GM19035 (cell line): ENCODE measurements around the gene CATSPER1.
A peak's percentile ranks its signal among the peaks of the same experiment; 100 is the strongest.

Source experiments
- ATAC-seq: cut with Tn5 transposase; IDR thresholded peaks from one replicate; pipeline ENCODE4 v1.9.1; 2021; ENCODE audit not compliant: unreplicated experiment

Gene CATSPER1

GRCh38 chr11:66003291-66003690, 23.0 kb downstream of the CATSPER1 start:
- ATAC-seq: no peak

- ATAC-seq: peak; percentile 52
Measured at GRCh38 chr11:66002648-66003225, 23.5 kb downstream of the CATSPER1 start.

DNA sequence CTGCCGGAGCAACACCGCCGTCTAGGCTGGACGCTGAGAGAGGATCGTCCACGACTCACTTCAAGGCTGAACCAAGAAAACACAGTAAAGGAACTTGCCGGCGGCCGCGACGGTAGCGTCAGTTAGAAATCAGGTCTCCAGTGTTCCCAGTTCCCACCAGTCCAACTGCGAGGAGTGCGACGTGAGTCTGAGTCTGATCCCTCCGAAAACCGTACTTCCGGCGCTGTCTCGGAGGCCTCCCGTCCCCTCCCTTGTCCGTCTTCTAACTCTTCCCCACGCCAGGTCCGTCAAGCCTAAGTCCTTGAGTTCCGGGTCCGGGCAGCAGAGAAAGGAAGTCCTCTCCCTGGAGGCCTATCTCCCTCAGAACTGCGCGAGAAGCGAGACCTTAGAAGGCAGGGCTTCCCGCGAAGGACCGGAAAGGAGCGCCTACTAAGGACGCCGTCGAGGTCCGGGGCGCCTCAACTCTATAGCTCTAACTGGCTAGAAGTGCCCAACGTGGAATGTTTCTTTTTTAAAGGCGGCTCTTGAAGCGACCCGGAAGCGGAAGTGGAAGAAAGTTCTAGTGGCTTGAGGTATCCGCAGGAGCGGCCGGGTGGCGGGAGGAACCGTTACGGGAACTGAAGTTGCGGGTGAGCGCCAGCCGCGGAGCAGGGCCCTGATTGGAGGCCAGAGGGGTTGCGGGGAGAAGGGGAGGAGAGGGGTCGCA, 24.2 kb downstream of the CATSPER1 start, which contains the start of the genes BANF1 and EIF1AD:
Gene BANF1 (plus strand): TSS at position 562 of the 706 bp plus-strand sequence. CDS start 748 bp downstream, outside the sequence.
Gene EIF1AD (minus strand): TSS at position 216 of the 706 bp plus-strand sequence. CDS start 1,768 bp downstream, outside the sequence.
- peak; percentile 80 for ATAC-seq

GRCh38 chr11:65997286-65997685, 29.0 kb downstream of the CATSPER1 start:
- ATAC-seq: no peak

GRCh38 chr11:65992056-65992455, 34.2 kb downstream of the CATSPER1 start:
- no peak for ATAC-seq

DNA sequence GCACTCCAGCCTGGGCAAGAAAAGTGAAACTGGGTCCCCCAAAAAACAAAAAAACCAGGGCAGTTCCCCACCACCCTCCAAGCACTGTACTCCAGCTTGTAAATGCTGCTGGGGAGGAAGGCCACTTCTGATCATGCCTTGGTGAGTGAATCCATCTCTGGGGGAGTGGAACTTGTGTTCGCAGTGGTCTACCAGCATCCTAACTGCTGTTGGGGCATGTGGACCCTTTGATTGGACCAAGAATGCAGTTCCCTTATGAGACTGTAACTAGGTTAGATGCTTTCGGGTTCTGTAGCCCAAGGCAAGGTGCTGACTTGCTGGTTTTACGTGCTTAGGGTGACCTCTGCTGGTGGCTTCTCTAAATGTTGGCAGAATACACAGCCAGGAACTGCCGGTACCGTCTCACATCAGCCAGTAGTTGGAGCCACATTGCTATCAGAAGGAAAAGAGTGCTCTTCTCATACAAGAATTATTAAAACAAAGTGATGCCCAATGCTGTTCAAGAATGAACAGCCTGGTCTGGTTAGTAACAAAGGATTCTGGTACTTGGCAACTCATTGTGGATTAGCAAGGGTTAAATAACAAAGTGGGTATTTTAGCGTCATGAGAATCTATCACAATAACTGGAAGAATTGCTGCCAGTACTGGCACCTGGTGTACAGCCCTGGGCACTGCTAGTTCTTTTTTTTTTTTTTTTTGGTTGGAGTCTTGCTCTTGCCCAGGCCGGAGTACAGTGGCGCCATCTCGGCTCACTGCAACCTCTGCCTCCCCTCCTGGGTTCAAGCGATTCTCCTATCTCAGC, 37.3 kb downstream of the CATSPER1 start:
- peak; percentile 93 for ATAC-seq

- no peak for ATAC-seq
Measured at GRCh38 chr11:65987336-65987735, 38.9 kb downstream of the CATSPER1 start.

- no peak for ATAC-seq
Measured at GRCh38 chr11:65983589-65983987, 42.7 kb downstream of the CATSPER1 start.

GRCh38 chr11:65982824-65983588, 43.3 kb downstream of the CATSPER1 start:
- no peak for ATAC-seq

- no peak for ATAC-seq
Measured at GRCh38 chr11:65981972-65982823, 44.1 kb downstream of the CATSPER1 start.

DNA sequence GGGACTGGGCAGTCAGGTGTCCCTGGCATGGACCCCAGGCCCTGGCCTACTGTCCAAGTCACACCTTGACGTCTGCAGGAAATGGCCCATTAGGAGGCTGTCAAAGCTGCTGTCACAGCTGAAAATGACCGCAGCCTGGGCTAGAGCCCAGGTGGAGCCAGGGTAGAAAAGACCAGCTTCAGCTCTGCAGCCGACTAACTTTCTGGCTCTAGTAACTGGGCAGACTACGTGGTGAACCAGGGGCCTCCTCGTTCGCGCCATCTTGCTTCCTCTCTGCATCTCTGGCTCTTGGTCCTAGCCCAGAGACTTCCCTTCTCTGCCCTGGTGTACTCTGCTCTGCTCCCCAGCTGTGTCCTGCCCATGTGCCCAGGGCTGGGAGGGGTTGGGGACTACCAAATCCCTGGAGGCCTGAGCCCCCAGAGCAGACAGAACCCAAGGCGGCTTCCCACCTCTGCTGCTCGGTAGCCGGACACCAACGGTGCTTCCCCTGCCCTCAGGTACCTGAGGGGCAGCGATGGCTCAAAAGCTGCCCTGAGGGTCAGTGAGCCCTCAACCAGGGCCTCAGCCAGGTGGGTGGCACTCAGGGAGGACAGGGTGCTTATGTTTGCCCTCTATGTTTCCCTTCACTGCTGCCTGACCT, 45.1 kb downstream of the CATSPER1 start:
- ATAC-seq: no peak

DNA sequence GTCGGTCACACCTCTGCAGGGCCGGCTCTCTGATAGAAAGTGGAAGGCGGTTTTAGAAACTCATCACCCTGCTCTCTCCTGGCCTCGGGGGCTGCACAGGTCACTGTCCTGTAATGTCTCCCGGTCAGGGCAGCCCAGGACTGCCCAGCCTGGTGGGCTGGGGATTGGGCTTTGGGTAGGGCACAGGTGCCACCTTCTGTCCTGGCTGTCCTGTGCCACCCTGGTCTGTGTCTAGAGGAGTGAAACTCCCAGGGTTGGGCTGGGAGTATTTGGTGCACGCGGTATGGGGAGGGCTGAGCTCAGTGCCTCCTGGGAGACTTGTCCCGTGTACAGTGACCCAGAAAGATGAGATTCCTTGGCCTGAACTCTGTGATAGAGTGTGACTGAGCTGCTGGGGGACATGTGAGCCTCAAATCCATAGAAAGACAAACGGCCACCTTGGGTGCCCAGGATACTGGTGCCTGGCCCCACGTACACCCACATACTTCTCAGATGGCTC, 47.0 kb downstream of the CATSPER1 start:
- ATAC-seq: no peak

- no peak for ATAC-seq
Measured at GRCh38 chr11:65978391-65979238, 47.7 kb downstream of the CATSPER1 start.

GRCh38 chr11:65977621-65978390, 48.5 kb downstream of the CATSPER1 start:
- no peak for ATAC-seq

DNA sequence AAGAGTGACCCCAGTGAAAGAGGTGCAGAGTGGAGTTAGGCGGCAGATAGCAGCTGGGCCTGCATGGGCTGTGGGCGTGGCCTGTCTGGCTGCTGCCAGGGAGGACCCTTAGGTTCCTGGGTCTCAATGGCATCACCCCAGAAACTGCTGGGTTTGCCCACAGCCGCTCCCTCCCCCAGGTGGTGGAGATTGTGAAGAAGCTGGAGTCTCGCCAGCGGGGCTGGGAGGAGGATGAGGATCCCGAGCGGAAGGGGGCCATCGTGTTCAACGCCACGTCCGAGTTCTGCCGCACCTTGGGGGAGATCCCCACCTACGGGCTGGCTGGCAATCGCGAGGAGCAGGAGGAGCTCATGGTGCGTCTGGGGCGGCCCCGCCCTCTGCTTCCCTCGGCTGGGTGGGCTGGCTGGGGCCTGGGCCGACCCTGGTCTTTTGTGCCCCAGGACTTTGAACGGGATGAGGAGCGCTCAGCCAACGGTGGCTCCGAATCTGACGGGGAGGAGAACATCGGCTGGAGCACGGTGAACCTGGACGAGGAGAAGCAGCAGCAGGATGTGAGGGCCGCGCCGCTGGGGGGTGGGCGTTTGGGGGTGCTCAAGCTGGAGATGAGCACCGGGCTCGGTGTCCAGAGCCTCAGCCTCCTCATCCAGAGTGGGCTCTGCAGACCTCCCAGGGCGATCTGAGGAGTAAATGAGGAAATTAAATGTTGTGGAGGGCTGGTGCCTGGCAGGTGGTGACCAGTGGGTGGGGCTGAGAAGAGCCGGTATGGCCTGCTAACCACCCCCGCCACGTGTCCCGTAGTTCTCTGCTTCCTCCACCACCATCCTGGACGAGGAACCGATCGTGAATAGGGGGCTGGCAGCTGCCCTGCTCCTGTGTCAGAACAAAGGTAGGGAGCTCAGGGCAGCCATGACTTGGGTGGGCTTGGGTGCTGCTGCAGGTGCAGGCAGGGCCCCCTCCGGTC, 49.8 kb downstream of the CATSPER1 start:
- ATAC-seq: no peak

- no peak for ATAC-seq
Measured at GRCh38 chr11:65975771-65976170, 50.5 kb downstream of the CATSPER1 start.
